Measurements from ENCODE around the gene TP53I13.
A peak's percentile ranks its signal among the peaks of the same experiment; 100 is the strongest.

Gene TP53I13

DNA sequence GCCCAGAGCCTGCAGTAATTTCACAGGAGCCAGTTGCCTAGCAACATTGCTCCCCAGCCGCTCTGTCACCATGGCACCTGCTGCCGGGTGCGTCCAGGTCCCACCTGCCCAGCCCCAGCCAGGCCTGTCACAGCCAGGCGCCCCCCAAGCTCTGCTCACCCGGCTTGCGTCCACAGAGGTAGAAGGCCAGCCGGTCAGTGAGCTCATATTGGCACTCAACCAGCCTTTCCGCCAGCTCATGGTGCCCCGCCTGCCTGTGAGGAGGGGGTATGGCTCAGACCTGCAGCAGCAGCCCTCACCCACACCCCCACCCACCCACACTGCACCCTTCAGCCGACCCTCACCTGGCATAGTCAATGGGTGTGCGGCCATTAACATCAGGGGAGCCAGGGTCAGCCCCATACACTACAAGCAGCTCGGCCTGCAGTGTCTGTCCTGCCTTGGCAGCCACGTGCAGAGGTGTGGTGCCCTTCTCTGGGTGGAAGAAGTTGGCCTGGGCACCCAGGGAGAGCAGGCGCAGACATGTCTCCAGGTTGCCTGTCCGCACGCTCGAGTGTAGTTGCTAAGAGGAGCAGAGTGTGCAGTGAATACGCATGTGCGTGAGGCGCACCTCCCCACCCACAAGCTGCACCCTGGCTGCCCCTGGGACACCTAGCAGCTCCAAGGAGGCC, 13.2 kb downstream of the TP53I13 start:
- ATAC-seq, result no peak
- no peak for DNase-seq

DNA sequence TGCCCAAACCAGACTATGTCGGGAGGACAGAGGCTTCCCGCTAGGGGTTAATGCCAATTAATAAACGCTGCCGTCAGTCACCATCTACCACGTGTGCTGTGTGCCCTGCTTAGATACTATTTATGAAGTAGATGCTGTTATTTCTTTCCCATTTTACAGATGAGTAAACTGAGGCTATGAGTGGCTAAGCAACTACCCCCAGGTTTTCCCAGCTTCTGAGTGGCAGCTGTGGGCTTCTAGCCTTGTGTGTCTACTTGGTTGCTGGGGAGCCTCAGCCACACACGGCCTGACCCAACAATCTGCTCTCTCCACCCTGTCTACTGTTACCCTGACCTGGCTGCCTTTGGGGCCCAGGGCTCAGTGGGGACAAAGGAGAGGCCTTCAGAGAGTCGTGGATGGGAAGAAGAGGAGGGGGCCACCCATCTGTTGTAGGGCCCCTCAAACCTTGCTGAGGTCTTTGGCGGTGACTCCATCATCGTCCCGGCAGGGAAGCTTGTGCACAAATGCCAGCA, 13.8 kb downstream of the TP53I13 start:
- ATAC-seq, result no peak
- no peak for DNase-seq

DNA sequence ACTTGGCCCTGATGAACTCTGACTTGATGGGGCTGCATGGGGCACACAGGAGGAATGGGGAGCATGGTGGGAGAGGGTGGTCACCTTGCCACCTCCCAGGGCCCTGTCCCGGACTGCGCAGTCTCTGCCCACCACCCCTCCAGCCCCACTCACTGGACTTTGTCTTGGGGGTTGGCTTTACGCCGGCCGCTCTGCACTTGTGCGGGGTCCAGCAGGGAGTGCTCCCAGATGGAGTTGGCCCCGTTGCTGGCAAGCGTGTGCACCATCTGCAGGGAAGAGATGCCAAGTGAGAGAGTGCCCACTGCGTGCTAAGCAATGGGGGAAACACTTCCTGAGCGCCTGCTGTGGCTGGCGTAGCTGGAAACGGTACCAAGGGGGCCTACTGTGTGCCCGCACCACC, 14.3 kb downstream of the TP53I13 start:
- DNase-seq, result no peak
- no peak for ATAC-seq

DNA sequence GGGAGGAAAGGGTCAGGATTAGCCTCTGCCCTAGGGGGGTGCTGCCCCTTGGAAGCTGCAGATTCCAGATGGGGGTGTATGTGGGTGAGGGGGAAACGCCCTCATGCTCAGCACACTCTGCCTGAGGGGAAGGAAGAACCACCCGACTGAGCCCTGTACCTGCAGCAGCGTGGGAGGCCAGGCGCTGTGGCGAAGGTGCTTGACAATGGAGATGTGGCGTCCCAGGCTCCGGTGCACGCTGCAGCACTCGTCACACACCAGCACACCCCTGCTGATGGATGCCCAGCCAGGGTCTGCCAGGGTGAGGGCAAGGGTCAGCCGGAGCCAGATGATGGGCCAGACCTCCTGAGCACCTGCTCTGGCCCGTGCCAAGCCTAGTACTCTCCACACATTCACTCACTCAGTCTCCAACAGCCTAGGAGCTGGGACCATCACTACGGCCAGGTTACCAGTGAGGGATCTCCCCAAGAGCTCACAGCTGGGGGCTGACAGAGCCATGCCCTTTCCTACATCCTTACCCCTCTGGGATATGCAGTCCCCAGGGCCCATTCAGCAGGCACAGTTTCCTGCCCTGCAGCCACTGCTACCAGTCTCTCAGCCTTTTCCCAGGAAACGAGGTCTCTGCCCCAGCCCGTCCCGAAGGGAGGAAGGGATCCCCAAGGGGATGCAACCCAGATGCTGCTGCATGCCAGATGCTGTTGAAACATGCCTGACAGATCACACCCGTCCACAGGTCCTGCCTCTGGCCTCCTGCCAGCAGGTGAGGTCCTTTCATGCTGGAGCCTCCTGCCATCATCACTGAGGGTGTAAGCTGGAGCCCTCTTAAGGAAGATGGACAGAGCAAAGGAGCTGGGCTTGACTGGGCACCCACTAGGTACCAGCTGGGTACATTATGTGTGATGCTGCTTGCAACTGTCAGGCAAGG, 15.1 kb downstream of the TP53I13 start:
- ATAC-seq (no peak), DNase-seq (no peak)

GRCh38 chr17:29584452-29585079, 16.1 kb downstream of the TP53I13 start:
- DNase-seq (no peak), ATAC-seq (no peak)

GRCh38 chr17:29585080-29585751, 16.7 kb downstream of the TP53I13 start:
- ATAC-seq (no peak), DNase-seq (peak; percentile 51)

- ATAC-seq, result no peak
Measured at GRCh38 chr17:29586676-29587469, 18.4 kb downstream of the TP53I13 start.

DNA sequence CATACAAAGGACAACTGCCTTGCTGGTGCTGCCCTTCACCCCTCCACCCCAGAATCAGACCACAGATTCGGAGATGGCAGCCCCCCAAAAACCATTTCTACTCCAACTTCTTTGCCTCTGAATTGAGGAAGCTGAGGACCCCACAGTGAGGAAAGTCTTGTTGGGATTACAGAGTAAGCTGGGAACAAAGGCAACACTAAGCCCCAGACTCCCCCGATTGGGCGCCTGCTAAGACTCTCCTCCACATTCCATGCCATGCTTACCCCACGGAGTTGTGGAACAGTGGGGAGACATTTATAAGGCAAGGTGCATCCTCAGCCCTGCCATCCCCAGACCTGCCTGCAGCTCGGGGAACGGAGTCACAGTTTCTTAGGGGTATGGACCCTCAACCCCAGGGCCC, 19.1 kb downstream of the TP53I13 start:
- DNase-seq (no peak), ATAC-seq (no peak)

More at GRCh38 chr17:29586676-29587469, 18.4 kb downstream of the TP53I13 start:
- DNase-seq, result no peak

- ATAC-seq (no peak), DNase-seq (no peak)
Measured at GRCh38 chr17:29588017-29588561, 19.6 kb downstream of the TP53I13 start.

- DNase-seq (peak; percentile 64), ATAC-seq (peak; percentile 5)
Measured at GRCh38 chr17:29588562-29589411, 20.3 kb downstream of the TP53I13 start.

- peak; percentile 88 for DNase-seq
- ATAC-seq, result peak; percentile 69
Measured at GRCh38 chr17:29589524-29590410, 21.3 kb downstream of the TP53I13 start, which contains the start of gene GIT1. Gene GIT1 (minus strand): TSS chr17:29589648. CDS start chr17:29589378, 270 bp downstream.

GRCh38 chr17:29590411-29591145, 22.1 kb downstream of the TP53I13 start:
- ATAC-seq (no peak), DNase-seq (peak; percentile 51)

DNA sequence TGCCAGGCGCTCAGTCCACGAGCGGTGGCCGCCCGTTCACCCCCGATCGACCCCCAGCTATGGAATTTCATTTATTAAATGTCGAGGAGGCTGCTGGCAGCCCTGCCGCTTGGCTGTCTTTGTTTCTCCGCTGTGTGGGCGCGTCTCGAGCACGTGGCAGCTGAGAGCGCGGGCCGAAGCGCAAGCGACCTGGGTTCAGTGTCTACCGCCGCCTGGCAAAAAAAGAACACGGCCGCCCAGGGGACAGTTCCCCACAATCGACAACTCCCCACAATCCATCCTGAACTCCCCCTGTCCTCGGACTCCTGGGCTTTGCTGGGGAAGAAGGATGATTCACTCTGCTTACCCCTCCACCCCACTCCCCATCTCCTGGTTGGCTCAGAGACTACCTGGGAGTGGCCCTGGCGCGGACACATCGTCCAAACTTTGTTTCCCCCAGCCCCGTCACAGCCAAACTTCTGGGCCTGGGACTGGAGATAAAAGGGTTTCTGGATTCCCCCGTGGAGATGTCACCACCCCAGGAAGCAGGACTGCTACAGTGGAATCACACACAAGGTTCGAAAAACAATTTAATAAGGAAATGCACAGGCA, 22.7 kb downstream of the TP53I13 start:
- ATAC-seq, result no peak
- DNase-seq, result peak; percentile 63

- DNase-seq (peak; percentile 95), ATAC-seq (peak; percentile 48)
Measured at GRCh38 chr17:29591737-29592608, 23.5 kb downstream of the TP53I13 start.

DNA sequence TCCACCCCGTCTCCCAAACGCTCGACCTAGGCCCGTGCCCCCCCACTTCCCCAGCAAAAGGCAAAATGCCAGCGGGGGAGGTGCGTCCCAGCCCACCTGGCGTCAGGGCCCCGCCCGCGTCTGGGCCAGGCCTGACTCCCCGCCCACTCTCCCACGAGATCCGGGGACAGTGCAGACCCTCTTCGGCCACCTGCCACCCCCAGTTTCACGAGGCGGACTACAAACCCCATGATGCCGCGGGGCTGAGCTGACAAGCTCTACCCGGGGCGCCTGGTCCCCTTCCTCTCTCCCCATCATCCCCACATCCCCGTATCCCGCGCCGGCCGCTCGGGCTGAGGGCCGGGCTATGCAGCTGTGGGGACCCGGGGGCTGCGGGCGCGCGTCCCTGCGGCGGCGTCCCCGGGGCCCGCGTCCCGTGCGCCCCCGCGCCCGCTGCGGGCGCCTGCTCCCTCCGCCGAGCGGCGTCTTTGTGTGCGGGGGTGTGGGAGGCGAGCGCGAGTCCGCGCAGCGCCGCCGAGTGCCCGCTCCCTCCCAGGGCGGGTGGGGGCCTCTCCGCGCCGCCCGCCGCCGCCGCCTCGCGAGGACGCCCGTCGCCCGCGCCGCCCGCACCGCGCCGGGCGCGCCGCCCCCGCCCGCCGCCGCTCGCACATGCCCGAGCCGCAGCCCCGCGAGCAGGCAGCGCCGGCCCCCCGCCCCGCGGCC, 24.5 kb downstream of the TP53I13 start, which contains the start of gene ANKRD13B:
Gene ANKRD13B, plus strand, starts transcription at position 283 of the 702 bp plus-strand sequence. CDS start 490 bp downstream, outside the sequence.
- DNase-seq, result peak; percentile 70
- ATAC-seq, result no peak

Measured in stimulated activated naive CD8-positive, alpha-beta T cell treated with anti-CD3 and anti-CD28 coated beads, Interleukin-15, Interleukin-2, amounts not matched to agents 100 U/mL and 50 U/mL, for 24 hours (primary cell).